Gastrocnemius medialis (tissue), 4 donors: ENCODE data around the gene PRRT1B.

Source experiments
- CTCF ChIP-seq, 5 experiments: fragments of 450-650 bp in 3 of 5; fragments of 200-600 bp in 2 of 5; sonication (generic) in 2 of 5; IDR thresholded peaks in 4 of 5; conservative IDR thresholded peaks in 1 of 5; 1 replicate in 4 of 5; 2 replicates in 1 of 5; pipeline ENCODE4 v1.5.1; 2016 to 2019; ENCODE audit warnings: antibody characterized with exemption in 5 of 5, mild to moderate bottlenecking in 3 of 5, moderate library complexity in 3 of 5
- POLR2A ChIP-seq, 2 donors: fragments of 450-650 bp; IDR thresholded peaks; one replicate each; pipeline ENCODE4 v1.6.1; 2017; ENCODE audit warnings: antibody characterized with exemption in 2 of 2, mild to moderate bottlenecking in 2 of 2, moderate library complexity in 2 of 2

DNA sequence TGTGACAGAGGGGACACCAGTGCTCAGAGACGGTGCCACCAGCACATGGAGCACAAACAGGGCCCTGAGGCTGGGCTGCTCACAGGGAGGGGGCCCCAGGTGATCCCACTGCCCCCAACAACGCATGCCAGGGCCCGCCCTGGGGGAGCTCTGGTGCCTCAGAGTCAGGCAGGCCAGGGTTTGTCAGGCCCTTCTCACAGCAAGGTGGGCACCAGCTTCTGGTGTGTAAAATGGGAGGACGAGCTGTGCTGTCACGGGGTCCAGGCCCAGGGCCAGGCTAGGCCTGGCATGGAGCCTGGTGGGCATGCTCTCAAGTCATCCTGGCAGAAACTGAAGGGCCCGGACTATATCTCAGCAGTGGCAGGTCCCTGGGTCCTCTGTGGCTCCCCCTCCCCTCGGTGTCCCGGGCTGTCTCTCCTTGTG lies 34.5 kb downstream of the PRRT1B start:
- TF ChIP-seq CTCF (IDR thresholded peaks at IDR 0.05 in 4 of 5, conservative IDR thresholded peaks at IDR 0.05 in 1 of 5) (no peak), POLR2A (IDR thresholded peaks at IDR 0.05) (no peak)
